K562 (cell line): ENCODE measurements around the gene SPRTN. TPM values are rescaled to one million over a fixed set of nuclear protein-coding genes. Genes with fewer than 3 reads are reported as not detected.

Source experiments
- ATAC-seq: fragments of 200-7000 bp; cut with Tn5 transposase; 3 replicates; pipeline ENCODE4 v1.9.1; 2020; ENCODE audit warnings: moderate library complexity
- BruUV-seq: library from RNA; stranded (reverse); fragments of 400-500 nt; replicated peaks from 2 replicates; lab custom pipeline; 2021; lab: Mats Ljungman, UMichigan
- CTCF ChIA-PET: fragments of 300-600 bp; formaldehyde crosslinking; extraction: SDS; loops from one replicate; lab custom pipeline; 2021; ENCODE audit warnings: low intra/inter-chr PET ratio; lab: Yijun Ruan, JAX
- POLR2A ChIA-PET: fragments of 300-600, 350-650 bp; sonication (Branson Sonifier 250); formaldehyde crosslinking; extraction: SDS; loops from one replicate; lab custom pipeline; 2021; ENCODE audit warnings: antibody characterized with exemption, inconsistent platforms; lab: Yijun Ruan, JAX
- DNase-seq, 4 experiments: peaks; one replicate each; pipeline versions ENCODE4 v3.0.0 to v3.0.0-alpha.2; 2011 to 2018; ENCODE audit warnings: low spot score in 3 of 4, mixed read lengths in 3 of 4; ENCODE audit errors: extremely low read depth in 1 of 4
- FAIRE-seq: peaks from 2 replicates; lab custom pipeline; 2011; peaks lifted over from hg19 to GRCh38; lab: Jason Lieb, UNC
- H2AFZ ChIP-seq: 2 replicates; pipeline ENCODE4 v1.6.0; 2011; ENCODE audit warnings: low read depth, low read length, control low read depth, inconsistent platforms
- H3K27ac ChIP-seq: fragments of 200-600 bp; 3 replicates; pipeline ENCODE4 v1.8.0; 2011; ENCODE audit warnings: low read depth, mild to moderate bottlenecking, control low read depth, inconsistent platforms, low read length, moderate library complexity, mixed read lengths; ENCODE audit errors: extremely low read depth
- H3K27me3 ChIP-seq, 2 experiments: fragments of 300-600 bp in 1 of 2; 2 replicates in 1 of 2; 3 replicates in 1 of 2; pipeline versions ENCODE4 v1.6.0 to v1.8.0; 2011; ENCODE audit warnings: inconsistent platforms in 2 of 2, low read length in 2 of 2, mild to moderate bottlenecking in 1 of 2, mixed read lengths in 1 of 2, moderate library complexity in 1 of 2; ENCODE audit not compliant: control insufficient read depth in 2 of 2, insufficient read depth in 2 of 2
- H3K36me3 ChIP-seq: fragments of 300-600 bp; 3 replicates; pipeline ENCODE4 v1.8.0; 2011; ENCODE audit warnings: mild to moderate bottlenecking, low read length, inconsistent platforms; ENCODE audit not compliant: control insufficient read depth, insufficient read depth
- H3K4me1 ChIP-seq, 2 experiments: fragments of 200-600 bp in 1 of 2; replicated peaks in 1 of 2; 2 replicates in 1 of 2; 3 replicates in 1 of 2; pipeline versions ENCODE4 v1.5.1 to v1.8.0; 2011; ENCODE audit warnings: inconsistent platforms in 2 of 2, low read length in 2 of 2, mild to moderate bottlenecking in 1 of 2, mixed read lengths in 1 of 2, moderate library complexity in 1 of 2; ENCODE audit not compliant: control insufficient read depth in 2 of 2, insufficient read depth in 2 of 2
- H3K4me2 ChIP-seq: 2 replicates; pipeline ENCODE4 v1.6.1; 2011; ENCODE audit warnings: low read length, control low read depth, inconsistent platforms, mixed read lengths; ENCODE audit not compliant: insufficient read depth
- H3K4me3 ChIP-seq: fragments of 200-600 bp; sonication (generic), shearing (Covaris generic); 2 replicates; pipeline ENCODE4 v1.5.1; 2016; ENCODE audit warnings: control low read depth, inconsistent platforms
- H3K79me2 ChIP-seq: fragments of 200-600 bp; 3 replicates; pipeline ENCODE4 v1.8.0; 2011; ENCODE audit warnings: low read length, inconsistent platforms; ENCODE audit not compliant: control insufficient read depth, insufficient read depth
- H3K9ac ChIP-seq, 2 experiments: 2 replicates each; pipeline versions ENCODE4 v1.6.0 to v1.6.1; 2011; ENCODE audit warnings: low read depth in 2 of 2, low read length in 2 of 2, control low read depth in 1 of 2, inconsistent platforms in 1 of 2, mild to moderate bottlenecking in 1 of 2, mixed read lengths in 1 of 2; ENCODE audit not compliant: insufficient read depth in 1 of 2
- H3K9me1 ChIP-seq: one replicate; pipeline ENCODE4 v1.6.0; 2011; ENCODE audit warnings: inconsistent platforms, mild to moderate bottlenecking, low read length, moderate library complexity; ENCODE audit not compliant: control insufficient read depth, insufficient read depth
- H3K9me3 ChIP-seq: replicated peaks from 2 replicates; pipeline ENCODE4 v1.5.1; 2011; ENCODE audit warnings: low read depth, low read length, inconsistent platforms; ENCODE audit not compliant: control insufficient read depth, insufficient read depth
- H4K20me1 ChIP-seq: replicated peaks from 2 replicates; pipeline ENCODE4 v1.6.1; 2011; ENCODE audit warnings: low read length, inconsistent platforms, mixed read lengths; ENCODE audit not compliant: control insufficient read depth, insufficient read depth
- CBX3 ChIP-seq, 2 experiments: IDR thresholded peaks; 1 replicate in 1 of 2; 2 replicates in 1 of 2; pipeline ENCODE4 v1.6.1; 2012; ENCODE audit warnings: inconsistent platforms in 2 of 2, low read length in 2 of 2, borderline replicate concordance in 1 of 2, control low read depth in 1 of 2
- GABPB1 ChIP-seq: sonication (generic); formaldehyde crosslinking; IDR thresholded peaks from 2 replicates; pipeline ENCODE4 v1.8.0; 2022; ENCODE audit warnings: mild to moderate bottlenecking, missing genetic modification reagents
- GTF2F1 ChIP-seq: IDR thresholded peaks from 2 replicates; pipeline ENCODE4 v1.6.1; 2011; ENCODE audit warnings: low read depth, low read length, improper control_type of control experiment
- JUN ChIP-seq, 2 experiments: sonication (generic) in 1 of 2; formaldehyde crosslinking in 1 of 2; IDR thresholded peaks; 2 replicates each; pipeline versions ENCODE4 v1.6.1 to v1.8.0; 2012 to 2022; ENCODE audit warnings: borderline replicate concordance in 2 of 2, mild to moderate bottlenecking in 2 of 2, improper control_type of control experiment in 1 of 2, low read depth in 1 of 2, low read length in 1 of 2, missing genetic modification reagents in 1 of 2
- MED1 ChIP-seq: sonication (generic); formaldehyde crosslinking; IDR thresholded peaks from 2 replicates; pipeline ENCODE4 v1.8.1; 2023; ENCODE audit warnings: missing genetic modification reagents, borderline replicate concordance
- NBN ChIP-seq: fragments of 450-650 bp; IDR thresholded peaks from 2 replicates; pipeline ENCODE4 v1.6.1; 2016; ENCODE audit warnings: low read depth, mild to moderate bottlenecking
- NFE2 ChIP-seq: IDR thresholded peaks from 2 replicates; pipeline ENCODE4 v1.6.1; 2014; ENCODE audit warnings: antibody characterized with exemption, low read depth
- NR0B1 ChIP-seq: fragments of 450-650 bp; IDR thresholded peaks from one replicate; pipeline ENCODE4 v1.6.1; 2018; ENCODE audit warnings: mild to moderate bottlenecking, moderate library complexity; ENCODE audit not compliant: partially characterized antibody
- SOX6 ChIP-seq: fragments of 450-650 bp; IDR thresholded peaks from 2 replicates; pipeline ENCODE4 v1.6.1; 2014; ENCODE audit warnings: mild to moderate bottlenecking
- SRSF7 ChIP-seq: fragments of 200-400 bp; formaldehyde crosslinking; optimal IDR thresholded peaks from 2 replicates; pipeline ENCODE3; 2017; ENCODE audit warnings: mild to moderate bottlenecking, low read depth, low read length
- ZNF644 ChIP-seq: fragments of 200-800 bp; sonication (Bioruptor generic); IDR thresholded peaks from 2 replicates; pipeline ENCODE4 v1.6.1; 2016; ENCODE audit warnings: low read depth, missing genetic modification characterization, missing compliant biosample characterization
- ZSCAN32 ChIP-seq: fragments of 450-650 bp; formaldehyde crosslinking; IDR thresholded peaks from 2 replicates; pipeline ENCODE4 v1.4.0; 2020; ENCODE audit warnings: mild to moderate bottlenecking, moderate library complexity
- in situ Hi-C: fragments of 300-500 bp; cut with MboI; formaldehyde crosslinking; loops from 4 replicates; pipeline ENCODE4 v1.15.0; 2018; ENCODE audit warnings: inconsistent platforms, mixed read lengths
- intact Hi-C: fragments of 100-400 bp; cut with micrococcal nuclease; formaldehyde crosslinking; loops from 2 replicates; pipeline ENCODE4 v1.14.2; 2022
- polyA plus RNA-seq, 8 experiments: library from polyadenylated mRNA; depleted of rRNA in 4 of 8; stranded (reverse) in 5 of 8; unstranded in 3 of 8; fragments of >200 nt; fragmentation: Nextera tagmentation in 2 of 8; fragmentation: Illumina TruSeq in 1 of 8; extraction: Ambion mirVana in 2 of 8; extraction: Trizol in 1 of 8; gene quantifications; 2 replicates each; pipeline versions ENCODE4 v1.2.1 to v1.2.3, GENCODE V29; 2011 to 2014; ENCODE audit warnings: inconsistent platforms in 1 of 8, missing spikeins in 1 of 8
- total RNA-seq, 7 experiments: library from RNA; depleted of rRNA in 6 of 7; stranded (reverse); fragments of >200 nt in 6 of 7; fragmentation: Illumina TruSeq in 2 of 7; extraction: Trizol in 2 of 7; gene quantifications; 2 replicates each; pipeline versions ENCODE4 v1.2.1 to v1.2.3, GENCODE V29; 2011 to 2021; ENCODE audit warnings: low replicate concordance in 1 of 7

SPRTN gene
- total and polyA plus RNA-seq, 9 of the 15 experiments (the other 6 are each of a cell fraction or from before 2014, with no cell fraction given): 8.1 to 32.5 (median 21.2) TPM

GRCh38 chr1:231393668-231394067, 55.6 kb downstream of the SPRTN start:
- FAIRE-seq (no peak), DNase-seq (no peak), ATAC-seq (no peak)
- H3K4me2 ChIP-seq: no peak overlapping the region
- H3K9ac ChIP-seq: no peak overlapping the region
- peaks cover 89% of the 10 kb centered on the region for H3K79me2 ChIP-seq
- in situ Hi-C loops (no loop called here), intact Hi-C loops (no loop called here)
- peaks cover 6% of the 10 kb centered on the region; the same call in 2 of the 3 replicates for H3K36me3 ChIP-seq
- peaks cover 15% of the 10 kb centered on the region; the same call in 1 of the 2 replicates for H4K20me1 ChIP-seq
- BruUV-seq: no TSS peak
- H3K27ac ChIP-seq: no peak overlapping the region
- H3K9me3 ChIP-seq: no peaks in the 10 kb centered on the region
- CTCF ChIA-PET: no interaction called here
- H3K4me3 ChIP-seq: no peak overlapping the region
- H3K9me1 ChIP-seq: no peaks in the 10 kb centered on the region
- POLR2A ChIA-PET: interaction anchor here (1.1 to 2.0 kb wide), 2 partner anchors 8 to 155 kb away, joined by 4 to 7 read pairs; no protein-coding TSS in a partner anchor
- TF ChIP-seq MED1 (CRISPR knock-in tag) (no peak), SOX6 (no peak), CBX3 (IDR thresholded peaks at IDR 0.05; ENCODE audit: borderline replicate concordance in 1 of 2, low read length in 2 of 2) (no peak), NBN (no peak), JUN (IDR thresholded peaks at IDR 0.05; ENCODE audit: borderline replicate concordance, low read depth, low read length) (no peak), JUN (CRISPR knock-in tag; IDR thresholded peaks at IDR 0.05; ENCODE audit: borderline replicate concordance) (no peak), SRSF7 (no peak), GABPB1 (no peak), ZNF644 (tag) (no peak), GTF2F1 (no peak), ZSCAN32 (CRISPR knock-in tag) (no peak), NR0B1 (no peak), NFE2 (no peak)
- no peaks in the 10 kb centered on the region for H3K27me3 ChIP-seq
- H2AFZ ChIP-seq: no peak overlapping the region
- H3K4me1 ChIP-seq: peaks cover 0 to 4% of the 10 kb centered on the region in 2 experiments; a peak in 3 of 5 replicates
